A549 (cell line): ENCODE data around the gene TMEM132D.

Source experiments
- BHLHE40 ChIP-seq: IDR thresholded peaks from 2 replicates; pipeline ENCODE4 v1.6.1; 2012; ENCODE audit warnings: low read depth, low read length, inconsistent platforms
- CHD2 ChIP-seq: fragments of 150-350 bp; IDR thresholded peaks from 2 replicates; pipeline ENCODE4 v1.6.1; 2014; ENCODE audit warnings: low read length; ENCODE audit not compliant: partially characterized antibody
- CTCF ChIP-seq: fragments of >200 bp; sonication (Bioruptor Twin); formaldehyde crosslinking; IDR thresholded peaks from 3 replicates; pipeline ENCODE4 v1.5.1; 2016
- EP300 ChIP-seq, 2 experiments: fragments of >200 bp; sonication (Bioruptor Twin); formaldehyde crosslinking; IDR thresholded peaks; 2 replicates in 1 of 2; 3 replicates in 1 of 2; pipeline ENCODE4 v1.6.1; 2016 to 2017
- FOXS1 ChIP-seq: fragments of 250-450 bp; sonication (Bioruptor Pico); IDR thresholded peaks from 2 replicates; pipeline ENCODE4 v1.5.0; 2020; ENCODE audit warnings: mild to moderate bottlenecking, moderate library complexity
- KDM1A ChIP-seq: fragments of 200-600 bp; sonication (generic); IDR thresholded peaks from 2 replicates; pipeline ENCODE4 v1.6.1; 2016; ENCODE audit warnings: low read depth, mild to moderate bottlenecking
- MAFK ChIP-seq: fragments of 450-650 bp; IDR thresholded peaks from 2 replicates; pipeline ENCODE4 v1.6.1; 2014; ENCODE audit not compliant: partially characterized antibody
- RARB ChIP-seq: fragments of 250-450 bp; sonication (Bioruptor Pico); IDR thresholded peaks from 2 replicates; pipeline ENCODE4 v1.8.0; 2021; ENCODE audit warnings: mild to moderate bottlenecking, moderate library complexity
- SMC3 ChIP-seq: fragments of >200 bp; sonication (Bioruptor Twin); formaldehyde crosslinking; IDR thresholded peaks from 3 replicates; pipeline ENCODE4 v1.6.1; 2018; ENCODE audit warnings: inconsistent platforms

DNA sequence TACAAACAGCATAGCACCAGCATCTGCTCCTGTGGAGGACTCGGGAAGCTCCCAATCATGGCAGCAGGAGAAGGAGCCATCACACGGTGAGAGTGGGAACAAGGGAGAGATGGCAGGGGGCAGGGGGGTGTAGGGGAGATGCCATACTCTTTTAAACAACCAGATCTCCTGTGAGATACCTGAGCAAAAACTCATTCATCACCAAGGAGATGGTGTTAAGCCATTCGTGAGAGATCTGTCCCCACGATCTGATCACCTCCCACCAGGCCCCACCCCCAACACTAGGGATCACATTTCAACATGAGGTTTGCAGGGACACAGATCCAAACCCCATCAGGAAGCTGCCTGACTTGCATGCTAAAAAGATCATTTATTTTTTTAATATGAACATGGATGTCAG lies 499.3 kb downstream of the TMEM132D start:
- no peak for TF ChIP-seq FOXS1 (CRISPR knock-in tag)
- TF ChIP-seq CTCF, result no peak
- no peak for TF ChIP-seq SMC3
- TF ChIP-seq KDM1A, result no peak
- no peak for TF ChIP-seq BHLHE40
- no peak for TF ChIP-seq EP300 (IDR thresholded peaks at IDR 0.05)
- no peak for TF ChIP-seq MAFK
- TF ChIP-seq CHD2, result no peak
- TF ChIP-seq RARB (CRISPR knock-in tag), result no peak
